H4 (cell line): ENCODE results near the gene GNLY. TPM values are rescaled to one million over a fixed set of nuclear protein-coding genes. Genes with fewer than 3 reads are reported as not detected.
"Not testable (repeated sequence)": the region's sequence is repeated elsewhere in the genome, so short reads cannot be mapped to it uniquely, and the experiment has no call there.

ENCODE experiments used
- DNase-seq: peaks from one replicate; pipeline ENCODE4 v3.0.0-alpha.2; 2015; ENCODE audit warnings: low spot score
- total RNA-seq: library from RNA; depleted of rRNA; stranded (reverse); fragments of >200 nt; shearing (Covaris generic); gene quantifications from 2 replicates; pipeline ENCODE4 v1.2.3, GENCODE V29; 2014

The GNLY gene
- total RNA-seq, 1 experiment from 2014 or later: not detected

DNA sequence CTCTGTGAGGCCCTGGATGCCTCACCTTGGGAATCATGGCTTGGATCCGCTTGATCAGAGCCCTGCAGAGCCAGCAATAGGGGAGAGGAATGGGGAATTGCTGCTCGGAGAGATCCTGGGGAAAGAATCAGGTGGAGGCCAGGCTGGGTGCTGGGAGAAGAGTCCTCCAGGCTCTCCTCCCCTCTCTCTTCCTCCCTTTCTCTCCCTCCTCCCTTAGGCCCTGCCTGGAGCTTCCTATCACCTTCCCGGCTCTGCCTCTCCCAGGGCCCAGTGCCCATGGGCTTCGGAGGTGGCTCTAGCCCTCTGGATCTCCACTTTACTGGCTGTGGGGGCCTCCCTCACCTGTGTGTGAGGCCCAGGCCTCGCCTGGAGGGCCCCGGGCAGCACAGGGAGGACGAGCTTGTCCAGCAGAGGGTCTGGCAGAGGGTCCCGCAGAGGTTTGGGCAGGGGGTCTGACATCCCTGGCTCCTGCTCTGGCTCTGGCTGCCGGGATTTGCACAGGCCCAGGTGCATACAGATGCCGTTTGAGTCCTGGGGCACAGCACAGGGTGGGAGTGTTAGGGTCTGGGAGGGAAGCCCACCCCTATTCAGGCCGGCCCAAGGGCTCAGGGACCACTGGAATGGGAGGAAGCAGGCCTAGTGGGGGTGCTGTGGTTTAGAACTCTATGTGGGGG, 28.8 kb upstream of the GNLY start:
- no peak for DNase-seq

DNA sequence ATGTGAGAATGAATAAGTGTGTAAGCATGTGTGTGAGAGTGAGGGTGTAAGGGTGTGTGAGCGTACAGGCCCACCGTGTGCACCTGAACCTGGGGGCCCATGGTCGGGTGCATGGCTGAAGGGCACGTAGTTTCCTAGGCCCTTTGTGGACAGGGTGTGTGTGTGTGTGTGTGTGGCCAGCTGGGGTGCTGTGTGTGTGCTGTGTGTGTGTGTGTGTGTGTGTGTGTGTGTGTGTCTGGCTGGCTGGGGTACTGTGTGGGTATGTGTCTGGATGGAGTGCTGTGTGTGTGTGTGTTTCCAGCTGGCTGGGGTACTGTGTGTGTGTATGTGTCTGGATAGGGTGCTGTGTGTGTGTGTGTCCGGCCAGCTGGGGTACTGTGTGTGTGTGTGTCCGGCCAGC, 28.1 kb upstream of the GNLY start:
- DNase-seq: no peak

DNA sequence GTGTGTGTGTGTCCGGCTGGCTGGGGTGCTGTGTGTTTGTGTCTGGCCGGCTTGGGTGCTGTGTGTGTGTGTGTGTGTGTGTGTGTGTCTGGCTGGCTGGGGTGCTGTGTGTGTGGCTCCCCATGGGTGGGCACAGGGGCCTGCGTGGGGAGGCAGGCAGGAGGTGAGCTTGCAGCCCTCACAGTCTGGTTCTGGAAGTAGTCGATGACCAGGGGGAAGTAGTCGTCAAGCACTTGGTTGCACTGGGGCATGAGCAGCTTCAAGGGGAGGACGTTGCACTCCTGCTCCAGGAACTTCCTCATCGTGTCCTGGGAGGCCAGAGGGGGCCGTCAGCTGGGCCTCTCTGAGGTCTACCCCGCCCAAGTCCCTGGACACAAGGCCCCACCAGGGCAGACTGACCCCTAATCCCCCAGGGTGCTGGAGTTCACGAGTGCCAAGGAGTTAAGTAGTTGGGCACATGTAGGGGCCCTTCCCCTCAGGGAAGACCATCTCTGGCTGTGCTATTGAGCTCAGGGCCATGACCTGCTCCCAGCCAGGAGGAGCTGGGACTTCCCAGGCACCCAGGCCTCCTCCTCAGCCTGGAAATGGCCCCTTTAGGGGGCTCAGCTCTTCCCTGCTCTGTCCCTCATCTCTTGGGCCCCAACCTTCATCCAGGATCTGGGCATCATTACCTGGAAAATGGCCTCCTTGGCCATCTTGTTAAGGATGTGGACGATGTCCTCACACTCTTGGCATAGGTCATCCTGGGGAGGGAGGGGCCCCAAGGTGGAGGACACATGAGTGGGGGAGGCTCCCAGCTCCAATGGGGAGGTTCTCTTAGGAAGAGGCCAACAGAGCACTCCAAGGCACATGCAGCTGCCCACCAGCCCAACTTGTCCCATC, 27.5 kb upstream of the GNLY start:
- no peak for DNase-seq

DNA sequence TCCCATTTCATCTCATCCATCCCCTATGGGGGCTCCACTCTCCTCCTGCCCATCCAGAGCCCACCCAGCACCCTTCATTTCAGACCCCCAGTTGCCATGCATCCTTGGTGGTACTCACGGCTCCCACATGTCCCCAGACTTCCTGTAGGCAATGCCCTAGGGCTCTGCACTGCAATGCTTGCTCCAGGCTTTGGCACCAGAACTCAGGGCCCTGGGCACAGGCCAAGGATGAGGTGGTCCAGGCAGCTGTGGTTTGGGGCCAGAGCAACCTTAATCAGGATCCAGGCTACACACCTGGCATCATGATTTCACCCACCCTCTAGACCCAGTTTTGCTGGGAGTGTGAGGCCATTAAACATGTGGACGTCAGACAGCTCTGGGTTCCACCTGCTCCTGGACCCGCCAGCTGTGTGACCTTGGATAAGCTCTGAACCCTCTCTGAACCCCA, 26.6 kb upstream of the GNLY start:
- DNase-seq: no peak

DNA sequence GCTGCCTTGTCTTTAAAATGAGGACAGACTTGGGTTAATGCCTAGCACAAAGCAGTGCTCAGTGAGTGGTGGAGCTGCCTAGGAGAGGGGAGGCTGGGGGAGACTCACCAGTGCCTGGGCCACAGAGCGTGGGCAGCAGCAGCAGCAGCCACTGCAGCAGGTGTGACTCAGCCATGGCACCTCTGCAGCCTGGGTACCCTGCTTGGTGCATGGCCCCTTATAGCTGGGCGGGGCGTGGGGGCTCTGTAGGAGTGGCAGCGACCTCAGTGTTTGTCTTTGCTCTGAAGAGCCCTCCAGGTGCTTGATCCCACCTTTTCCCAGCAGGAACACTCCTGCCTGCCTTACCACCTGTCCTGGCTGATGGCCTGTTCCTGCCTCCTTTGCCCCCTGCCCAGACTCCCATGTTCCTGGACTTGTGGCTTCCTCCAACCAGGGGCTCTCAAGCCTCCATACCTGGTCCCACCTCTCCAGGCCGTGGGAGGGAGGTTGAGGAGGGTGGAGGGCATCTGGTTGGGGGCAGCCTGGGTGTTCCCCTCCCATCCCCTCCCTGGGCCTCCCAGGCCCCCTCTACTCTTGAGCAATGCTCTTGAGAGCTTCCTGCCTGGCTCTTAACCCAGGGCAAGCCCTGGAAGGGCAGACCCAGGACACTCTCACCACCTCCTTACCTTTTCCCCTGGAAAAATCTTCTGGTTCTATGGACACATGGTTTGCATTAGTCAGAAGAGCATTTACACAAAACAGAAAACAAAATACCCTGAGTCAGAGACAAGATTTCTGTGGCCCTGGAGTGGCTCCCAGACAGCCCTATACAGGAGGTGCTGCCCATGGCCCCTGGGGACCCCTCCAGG, 25.9 kb upstream of the GNLY start, which contains the start of gene SFTPB:
Gene SFTPB (minus strand): TSS at position 191 of the 848 bp plus-strand sequence. CDS start 16 bp downstream, at position 175.
- no peak for DNase-seq

DNA sequence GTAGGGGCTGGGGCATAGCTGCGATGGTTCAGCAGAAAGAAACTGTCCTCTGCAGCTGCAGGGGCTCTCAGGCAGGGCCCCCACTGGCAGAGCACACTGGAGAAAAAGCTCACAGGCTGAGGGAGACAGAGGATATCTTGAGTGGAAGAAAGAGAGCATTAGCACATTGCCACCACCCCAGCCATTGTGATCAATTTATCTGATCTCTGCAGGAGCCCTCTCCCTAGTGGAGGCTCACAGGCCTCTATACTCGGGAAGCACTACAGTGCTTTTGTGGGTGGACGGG, 25.4 kb upstream of the GNLY start:
- DNase-seq: no peak

DNA sequence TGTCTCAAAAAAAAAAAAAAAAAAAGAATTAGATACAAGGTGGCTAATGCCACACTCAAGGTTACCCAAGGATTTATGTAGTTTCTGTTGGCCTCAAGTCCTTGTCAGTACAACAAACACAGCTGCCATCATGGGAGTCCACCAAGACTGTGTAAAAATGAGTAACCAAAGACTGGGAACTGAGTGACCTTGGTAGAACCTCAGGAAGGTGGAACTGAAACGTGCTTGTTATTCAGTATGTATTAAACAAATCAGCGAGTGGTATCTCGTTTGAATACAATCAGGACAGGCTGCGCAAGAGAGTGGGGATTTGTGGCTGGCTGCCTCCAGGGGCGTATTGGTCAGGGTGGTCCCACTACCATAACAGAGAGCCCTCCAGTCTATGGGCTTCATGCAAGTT, 24.6 kb upstream of the GNLY start:
- DNase-seq: no peak

DNA sequence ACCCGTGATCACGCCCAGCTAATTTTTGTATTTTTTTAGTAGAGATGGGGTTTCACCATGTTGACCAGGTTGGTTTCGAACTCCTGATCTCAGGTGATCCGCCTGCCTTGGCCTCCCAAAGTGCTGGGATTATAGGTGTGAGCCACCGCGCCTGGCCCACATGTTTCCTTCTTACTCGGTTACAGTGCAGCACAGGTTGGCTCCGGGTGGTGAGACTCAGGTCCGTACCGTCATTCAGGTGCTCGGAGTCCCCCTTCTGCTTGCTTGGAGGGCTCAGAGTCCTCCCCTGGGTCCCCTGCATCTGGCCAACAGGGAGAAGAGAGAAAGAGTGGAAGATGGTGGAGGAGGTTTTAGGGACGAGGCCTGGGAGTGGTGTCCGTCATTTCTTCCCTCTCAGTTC, 23.7 kb upstream of the GNLY start:
- DNase-seq: not testable (repeated sequence)

DNA sequence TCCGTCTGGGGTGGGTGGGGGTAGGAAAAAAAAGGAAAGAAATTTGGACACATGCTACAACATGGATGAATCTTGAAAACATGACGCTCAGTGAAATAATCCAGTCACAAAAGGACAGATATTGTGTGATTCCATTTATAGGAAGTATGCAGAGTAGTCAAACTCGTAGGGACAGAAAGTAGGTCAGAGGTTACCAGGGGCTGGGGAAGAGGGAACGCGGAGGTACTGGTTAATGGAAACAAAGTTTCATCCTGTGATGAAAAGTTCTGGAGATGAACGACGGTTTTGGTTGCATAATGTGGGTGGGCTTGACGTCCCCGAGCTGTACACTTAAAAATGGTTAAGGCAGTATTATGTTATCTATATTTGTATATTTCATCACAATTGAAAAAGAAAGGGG, 21.7 kb upstream of the GNLY start:
- DNase-seq: no peak

DNA sequence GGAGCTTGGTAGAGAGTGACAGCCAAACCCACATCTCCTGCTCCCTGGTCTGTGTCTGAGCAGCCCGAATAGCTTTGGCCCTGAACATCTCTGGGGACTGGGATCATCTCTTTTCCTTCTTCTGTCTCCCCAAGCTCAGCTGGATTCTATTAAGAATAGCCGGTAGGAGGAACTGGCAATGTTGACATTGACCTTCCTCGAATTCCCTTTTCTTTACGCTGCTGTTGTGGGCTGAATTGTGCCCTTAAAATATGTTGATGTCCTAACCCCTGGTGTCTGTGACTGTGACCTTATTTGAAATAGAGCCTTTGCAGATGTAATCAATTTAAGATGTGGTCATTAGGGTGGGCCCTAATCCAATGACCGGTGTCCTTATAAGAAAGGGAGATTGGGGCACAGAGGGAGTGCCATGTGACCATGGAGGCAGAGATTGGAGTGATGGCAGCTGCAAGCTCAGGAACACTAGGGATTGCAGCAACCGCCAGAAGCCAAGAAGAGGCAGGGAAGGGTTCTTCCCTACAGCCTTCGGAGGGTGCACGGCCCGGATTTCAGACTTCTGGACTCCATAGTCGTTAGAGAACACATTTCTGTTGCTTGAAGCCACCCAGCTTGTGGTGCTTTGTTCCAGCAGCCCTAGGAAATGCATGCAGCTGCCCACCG, 20.3 kb upstream of the GNLY start:
- no peak for DNase-seq

DNA sequence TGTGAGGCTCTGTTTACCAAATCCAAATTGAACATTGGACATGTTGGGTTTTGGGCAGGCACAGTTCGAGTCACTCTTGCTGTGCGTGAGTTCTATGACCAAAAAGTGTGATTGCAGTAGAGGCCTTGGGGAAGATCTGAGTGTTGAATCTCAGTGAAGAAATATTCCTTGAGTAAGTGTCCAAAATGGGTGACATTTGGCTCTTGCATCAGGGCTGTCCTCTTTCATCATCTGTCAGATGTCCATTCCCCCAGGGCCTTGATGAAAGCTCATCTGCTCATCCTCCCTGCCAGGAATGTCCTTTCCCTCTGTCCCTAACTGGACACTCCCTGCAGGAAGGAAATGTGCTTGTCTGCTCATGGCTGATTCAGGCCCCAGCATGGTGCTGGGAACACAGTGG, 19.7 kb upstream of the GNLY start:
- no peak for DNase-seq

DNA sequence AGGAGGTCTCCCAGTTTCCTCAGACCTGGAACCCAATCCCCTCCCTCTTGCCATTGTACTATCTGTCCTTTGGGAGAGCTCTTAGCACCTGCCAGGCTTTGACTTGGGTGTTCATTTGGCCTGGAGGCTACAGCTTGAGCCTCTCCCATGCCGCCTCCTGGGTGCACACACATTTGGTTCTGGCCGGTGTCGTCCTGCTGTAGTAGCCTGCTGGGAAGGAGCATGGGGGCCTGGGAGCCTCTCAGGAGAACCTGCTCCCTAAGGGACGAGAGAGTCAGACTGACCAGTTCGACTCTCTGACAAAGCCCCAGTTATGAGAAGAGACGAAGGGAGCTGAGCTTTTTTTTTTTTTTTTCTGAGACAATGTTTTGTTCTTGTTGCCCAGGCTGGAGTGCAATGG, 18.7 kb upstream of the GNLY start:
- DNase-seq: no peak

DNA sequence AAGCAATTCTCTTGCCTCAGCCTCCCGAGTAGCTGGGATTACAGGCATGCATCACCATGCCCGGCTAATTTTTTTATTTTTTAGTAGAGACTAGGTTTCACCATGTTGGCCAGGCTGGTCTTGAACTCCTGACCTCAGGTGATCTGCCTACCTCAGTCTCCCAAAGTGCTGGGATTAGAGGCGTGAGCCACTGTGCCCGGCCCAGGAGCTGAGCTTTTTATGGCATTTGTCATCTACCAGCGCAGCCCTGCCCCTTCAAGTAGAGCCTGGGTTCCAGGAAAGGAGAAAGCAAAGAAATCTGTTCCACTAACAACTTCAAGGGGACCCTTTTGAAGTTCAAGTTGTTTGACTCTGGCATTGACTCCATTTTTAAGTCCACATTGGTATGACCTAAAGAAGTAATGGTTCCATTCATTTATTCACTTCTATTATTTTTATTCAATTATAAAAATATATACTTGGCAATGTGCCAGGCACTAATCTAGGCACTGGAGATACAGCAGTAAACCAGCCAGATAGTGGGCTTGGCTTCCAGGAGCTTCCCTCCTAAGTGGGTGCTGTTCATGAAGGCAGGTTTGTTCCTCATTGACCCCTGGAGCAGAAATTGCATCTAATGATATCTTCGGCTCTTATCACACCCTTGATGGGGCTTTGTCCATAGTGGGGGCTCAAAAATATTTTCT, 18.2 kb upstream of the GNLY start:
- DNase-seq: no peak

DNA sequence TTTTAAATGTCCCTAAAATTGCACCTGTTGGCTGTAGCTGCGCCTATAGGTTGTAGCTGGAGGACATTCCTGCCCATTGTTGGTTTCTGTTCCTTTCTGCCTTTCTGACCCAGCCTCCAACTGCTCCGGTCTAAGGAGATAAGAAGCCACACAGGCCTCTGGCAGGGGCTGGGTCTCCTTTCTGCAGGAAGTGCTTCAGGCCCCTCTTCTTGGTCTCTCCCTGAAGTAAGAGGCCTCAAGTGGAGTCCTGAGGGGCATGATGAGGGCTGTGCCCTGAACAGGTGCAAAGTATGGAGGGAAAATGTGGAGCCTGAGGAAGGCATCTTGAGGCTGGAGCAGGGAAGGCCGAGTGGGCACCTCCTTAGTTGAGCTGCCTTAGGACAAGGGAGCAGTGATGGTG, 15.8 kb upstream of the GNLY start:
- DNase-seq: no peak

DNA sequence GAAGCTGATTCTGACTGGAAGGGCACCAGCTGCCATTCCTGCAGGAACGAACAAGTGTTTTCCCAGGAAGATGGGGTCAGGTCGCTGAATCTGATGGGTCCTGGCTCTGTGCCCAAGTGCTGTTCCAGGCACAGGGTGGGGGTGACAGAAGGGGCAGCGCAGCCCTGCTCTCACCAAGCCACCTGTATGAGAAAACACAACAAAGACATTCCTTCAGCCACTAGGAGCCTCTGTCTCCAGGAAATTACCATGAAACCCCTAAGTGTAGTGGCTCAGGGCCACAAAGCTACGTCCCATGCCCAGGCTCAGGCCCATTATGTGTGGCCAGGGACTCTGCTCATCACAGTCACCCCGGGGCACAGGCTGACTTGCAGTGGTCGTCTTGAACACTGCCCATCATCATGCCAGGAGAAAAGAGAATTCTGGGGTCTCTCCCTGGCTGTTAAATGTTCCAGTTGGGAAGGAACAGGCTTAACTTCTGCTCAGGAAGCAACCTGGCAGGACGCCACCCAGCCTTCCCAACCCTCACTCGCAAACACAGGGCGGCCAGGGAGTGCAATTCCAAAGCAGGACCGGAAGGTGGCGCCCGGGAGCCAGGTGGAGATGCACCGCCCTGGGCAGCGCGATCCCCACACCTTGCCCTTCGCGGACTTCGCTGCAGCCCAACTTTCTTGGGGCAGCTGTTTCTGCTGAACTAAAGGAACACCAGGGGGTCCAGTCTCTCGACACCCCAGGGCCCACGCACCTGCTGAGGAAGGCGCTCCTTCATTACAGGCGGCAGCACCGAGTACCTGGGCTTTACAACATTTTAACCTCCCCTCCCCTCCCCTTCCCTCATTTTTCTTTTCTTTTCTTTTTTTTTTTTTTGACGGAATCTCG, 15.1 kb upstream of the GNLY start:
- peak; percentile 76 for DNase-seq

DNA sequence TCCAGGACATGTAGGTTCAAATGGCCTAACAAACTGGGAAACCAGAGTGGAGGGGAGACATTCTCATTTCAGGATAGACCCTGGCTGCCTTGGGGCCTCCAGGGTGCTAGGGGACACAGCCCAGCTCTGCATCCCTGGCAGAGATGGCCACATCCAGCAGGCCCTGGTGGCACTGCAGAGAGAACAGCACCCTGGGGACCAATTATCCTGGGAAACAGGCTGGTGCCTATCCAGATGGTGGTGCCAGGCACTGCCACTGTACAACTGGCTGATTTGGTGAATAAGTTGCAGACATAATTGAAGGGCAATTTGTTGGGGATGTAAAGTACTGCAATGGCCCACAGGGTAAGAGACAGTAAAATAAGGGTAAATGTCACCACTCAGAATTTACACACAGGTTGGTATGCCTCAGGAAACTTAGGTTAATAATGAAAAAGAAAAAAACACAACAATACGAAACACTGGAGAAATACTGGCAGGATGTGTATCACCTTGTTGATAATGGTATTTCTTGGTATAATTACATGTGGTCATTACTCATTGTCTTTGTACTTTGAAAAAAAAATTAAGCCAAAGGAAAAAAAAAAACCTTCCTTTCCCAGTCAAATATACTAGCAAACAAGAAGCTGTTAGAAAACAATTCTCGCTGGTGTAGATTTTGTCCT, 13.3 kb upstream of the GNLY start:
- DNase-seq: no peak

DNA sequence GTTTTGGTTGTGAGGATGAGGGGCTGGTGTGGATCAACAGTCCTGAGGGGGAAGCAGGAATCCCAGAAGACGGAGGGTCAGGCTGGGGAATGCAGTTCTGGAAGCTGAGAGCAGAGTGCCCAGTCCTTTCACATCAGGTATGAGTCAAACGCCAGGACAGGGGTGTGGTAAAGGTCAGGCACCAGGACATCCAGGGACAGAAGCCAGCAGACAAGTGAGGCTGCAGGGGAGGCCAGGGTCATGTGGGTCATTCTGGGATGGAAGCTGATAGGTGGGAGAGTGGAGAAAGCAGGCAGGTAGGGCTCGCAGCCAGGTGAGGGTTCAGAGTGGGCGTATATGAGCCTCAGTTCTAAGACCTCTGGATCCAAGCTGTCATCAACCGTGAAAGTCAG, 12.8 kb upstream of the GNLY start:
- no peak for DNase-seq

DNA sequence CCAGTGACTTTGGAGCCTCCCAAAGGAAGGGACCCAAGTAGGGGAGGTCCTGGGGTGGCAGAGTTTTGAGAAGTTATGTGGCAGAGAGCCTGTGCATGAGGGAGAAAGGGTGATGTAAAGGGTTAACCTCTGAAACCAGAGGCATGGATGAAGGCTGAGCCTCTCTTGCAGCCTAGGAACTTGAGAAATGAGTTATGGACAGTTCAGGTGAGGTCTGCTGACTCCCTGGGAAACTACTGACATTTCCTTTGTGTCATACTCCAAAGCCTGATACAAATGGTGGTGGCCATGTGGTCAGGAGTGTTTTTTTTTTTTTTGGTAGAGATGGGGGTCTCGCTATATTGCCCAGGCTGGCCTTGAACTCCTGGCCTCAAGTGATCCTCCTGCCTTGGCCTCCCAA, 12.4 kb upstream of the GNLY start:
- no peak for DNase-seq

DNA sequence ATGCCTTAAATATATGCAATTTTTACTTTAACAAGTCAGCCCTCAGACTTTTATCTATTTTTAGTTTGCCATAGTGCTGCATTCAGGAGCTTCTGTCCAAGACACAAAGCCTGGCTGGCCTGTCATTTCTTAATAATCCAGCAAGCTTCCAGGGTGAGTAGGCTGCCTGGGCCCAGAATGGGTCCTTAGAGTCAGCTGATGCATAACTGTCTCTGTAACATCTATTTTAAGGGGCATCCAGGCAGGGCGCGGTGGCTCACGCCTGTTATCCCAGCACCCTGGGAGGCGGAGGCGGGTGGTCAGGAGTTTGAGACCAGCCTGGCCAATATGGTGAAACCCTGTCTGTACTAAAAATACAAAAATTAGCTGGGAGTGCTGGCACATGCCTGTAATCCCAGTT, 11.8 kb upstream of the GNLY start:
- DNase-seq: no peak

DNA sequence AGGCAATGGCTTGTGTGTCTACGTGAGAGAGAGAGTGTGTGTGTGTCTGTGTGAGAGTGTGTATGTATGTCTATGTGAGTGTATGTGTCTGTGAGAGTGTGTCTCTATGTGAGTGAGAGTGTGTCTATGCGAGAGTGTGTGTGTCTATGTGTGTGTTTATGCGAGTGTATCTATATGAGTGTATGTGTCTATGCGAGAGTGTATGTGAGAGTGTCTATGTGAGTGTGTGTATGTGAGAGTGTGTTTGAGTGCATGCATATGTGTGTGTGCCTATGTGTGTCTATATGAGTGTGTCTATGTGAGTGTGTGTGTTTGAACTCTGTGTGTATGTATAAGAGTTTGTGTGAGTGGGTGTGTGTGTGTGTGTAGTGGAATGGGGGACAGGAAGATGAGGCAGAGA, 9.8 kb upstream of the GNLY start:
- DNase-seq: no peak
